Measurements from ENCODE around the gene NMRK2. TPM values are rescaled to one million over a fixed set of nuclear protein-coding genes. Genes with fewer than 3 reads are reported as not detected.

The NMRK2 gene
- polyA plus RNA-seq, 1 of the 3 experiments (the other 2 are of a cell fraction): not detected

DNA sequence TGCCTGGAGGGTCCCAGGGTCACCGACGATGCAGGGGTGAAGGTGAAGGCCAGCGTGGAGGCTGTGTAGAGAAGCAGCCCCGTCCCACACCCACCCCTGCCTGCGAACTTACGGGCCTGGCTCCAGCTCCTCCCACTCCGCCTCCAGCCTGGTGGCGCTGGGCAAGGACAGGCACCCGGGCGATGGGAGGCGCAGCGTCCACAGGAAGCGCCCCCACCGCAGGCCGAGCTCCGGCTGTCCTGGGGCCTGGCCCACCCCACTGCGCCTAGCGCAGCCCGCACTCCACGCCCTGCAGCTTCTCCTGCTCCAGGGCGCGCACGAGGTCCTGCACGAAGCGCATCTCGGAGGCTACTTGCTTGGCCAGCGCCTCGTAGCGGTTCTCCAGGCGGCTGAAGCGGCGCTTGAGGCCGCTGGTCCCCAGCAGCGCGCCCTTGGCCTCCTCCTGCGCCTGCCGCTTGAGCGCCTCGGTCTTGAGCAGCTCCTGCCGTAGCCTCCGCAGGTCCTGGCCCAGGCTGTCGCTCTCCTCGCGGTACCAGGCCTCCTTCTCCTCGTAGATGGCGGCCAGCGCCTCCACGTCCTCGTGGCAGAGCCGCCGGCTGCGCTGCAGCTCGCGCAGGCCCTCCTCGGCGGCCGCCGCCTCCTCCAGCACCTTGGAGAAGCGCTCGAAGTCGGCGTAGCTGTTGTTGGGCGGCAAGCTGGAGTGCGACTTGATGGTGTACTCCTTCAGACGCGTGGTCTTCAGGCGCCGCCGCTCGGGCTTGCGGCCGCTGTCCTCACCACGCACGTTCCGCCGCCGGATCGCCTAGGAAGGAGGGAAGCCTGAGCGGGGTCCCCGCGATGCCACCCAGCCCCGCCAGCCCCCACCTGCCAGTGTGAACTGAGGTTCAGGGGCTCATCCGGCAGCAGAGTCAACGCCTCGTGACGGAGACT is 26.2 kb downstream of the NMRK2 start:
- no peak overlapping the region for H3K9ac ChIP-seq
- no peaks in the 10 kb centered on the region for H3K27me3 ChIP-seq (ENCODE audit: insufficient read depth)
- H3F3A ChIP-seq (replicated peaks; ENCODE audit: insufficient read depth): peaks cover 10% of the 10 kb centered on the region
- DNase-seq: no peak
- H3K4me1 ChIP-seq (ENCODE audit: control insufficient read depth in 1 of 2, insufficient read depth in 2 of 2, low read depth in 1 of 2, low read length in 1 of 2): no peaks in the 10 kb centered on the region
- no peaks in the 10 kb centered on the region for H3K9me3 ChIP-seq
- H3K79me2 ChIP-seq (ENCODE audit: insufficient read depth): peaks cover 30% of the 10 kb centered on the region; the same call in 1 of the 2 replicates
- H4K20me1 ChIP-seq (ENCODE audit: insufficient read depth): peaks cover 63% of the 10 kb centered on the region
- H2AFZ ChIP-seq (ENCODE audit: low read depth): no peak overlapping the region
- peaks cover 29 to 44% of the 10 kb centered on the region in 2 experiments for H3K36me3 ChIP-seq (replicated peaks in 1 of 2; ENCODE audit: control insufficient read depth in 1 of 2, insufficient read depth in 2 of 2, low read length in 1 of 2)
- no peaks in the 10 kb centered on the region for H3K9me2 ChIP-seq
- ChIA-PET POLR2A (interaction anchor here (0.8 kb wide), 1 partner anchor 20 kb away, joined by 4 read pairs; no protein-coding TSS in a partner anchor), CTCF (no interaction called here)
- no peak for TF ChIP-seq SIN3A (IDR thresholded peaks at IDR 0.05; ENCODE audit: borderline replicate concordance, low read depth, low read length)
- TF ChIP-seq TAF1 (IDR thresholded peaks at IDR 0.05; ENCODE audit: borderline replicate concordance, low read depth, low read length): no peak
- TF ChIP-seq RCOR1 (IDR thresholded peaks at IDR 0.05; ENCODE audit: low read length): no peak
- TF ChIP-seq, protein P1, sequence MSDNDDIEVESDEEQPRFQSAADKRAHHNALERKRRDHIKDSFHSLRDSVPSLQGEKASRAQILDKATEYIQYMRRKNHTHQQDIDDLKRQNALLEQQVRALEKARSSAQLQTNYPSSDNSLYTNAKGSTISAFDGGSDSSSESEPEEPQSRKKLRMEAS (IDR thresholded peaks at IDR 0.05; ENCODE audit: low read depth): no peak
- no peak for TF ChIP-seq SMC3 (IDR thresholded peaks at IDR 0.05; ENCODE audit: low read depth, low read length)
- no peak for TF ChIP-seq FOSL2 (IDR thresholded peaks at IDR 0.05; ENCODE audit: borderline replicate concordance, low read depth)
- H3K4me2 ChIP-seq: no peak overlapping the region
- WGBS (ENCODE audit: low lambda C conversion rate): 96% methylated on average over 34 of the region's 86 CpGs
- no peak overlapping the region for H3K4me3 ChIP-seq (ENCODE audit: low read depth in 2 of 2, low read length in 1 of 2)
- H3K27ac ChIP-seq (ENCODE audit: low read depth in 2 of 2, low read length in 1 of 2): no peak overlapping the region

GRCh38 chr19:3959766-3960131 is 26.9 kb downstream of the NMRK2 start:
- ChIA-PET POLR2A (interaction anchor here (0.6 kb wide), 1 partner anchor 78 kb away, joined by 3 read pairs; no protein-coding TSS in a partner anchor), CTCF (no interaction called here)
- TF ChIP-seq, protein P2, sequence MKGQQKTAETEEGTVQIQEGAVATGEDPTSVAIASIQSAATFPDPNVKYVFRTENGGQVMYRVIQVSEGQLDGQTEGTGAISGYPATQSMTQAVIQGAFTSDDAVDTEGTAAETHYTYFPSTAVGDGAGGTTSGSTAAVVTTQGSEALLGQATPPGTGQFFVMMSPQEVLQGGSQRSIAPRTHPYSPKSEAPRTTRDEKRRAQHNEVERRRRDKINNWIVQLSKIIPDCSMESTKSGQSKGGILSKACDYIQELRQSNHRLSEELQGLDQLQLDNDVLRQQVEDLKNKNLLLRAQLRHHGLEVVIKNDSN (IDR thresholded peaks at IDR 0.05; ENCODE audit: borderline replicate concordance, low read depth): no peak
- TF ChIP-seq RCOR1 (IDR thresholded peaks at IDR 0.05; ENCODE audit: low read length) (no peak), TCF12 (IDR thresholded peaks at IDR 0.05) (no peak), RXRA (IDR thresholded peaks at IDR 0.05; ENCODE audit: borderline replicate concordance, low read depth) (no peak), ZBTB33 (IDR thresholded peaks at IDR 0.05; ENCODE audit: borderline replicate concordance, low read depth) (no peak), RFX5 (IDR thresholded peaks at IDR 0.05; ENCODE audit: low read length) (no peak), FOSL2 (IDR thresholded peaks at IDR 0.05; ENCODE audit: borderline replicate concordance, low read depth) (no peak), NFIC (IDR thresholded peaks at IDR 0.05; ENCODE audit: borderline replicate concordance) (no peak), SMC3 (IDR thresholded peaks at IDR 0.05; ENCODE audit: low read depth, low read length) (no peak), CHD2 (IDR thresholded peaks at IDR 0.05; ENCODE audit: low read length, partially characterized antibody) (no peak), IRF3 (IDR thresholded peaks at IDR 0.05; ENCODE audit: low read depth, low read length) (no peak), TEAD4 (IDR thresholded peaks at IDR 0.05; ENCODE audit: borderline replicate concordance, insufficient read depth) (no peak), GATA2 (CRISPR knock-in tag; IDR thresholded peaks at IDR 0.05) (no peak), GABPA (IDR thresholded peaks at IDR 0.05; ENCODE audit: low read depth) (no peak), FOXJ3 (CRISPR knock-in tag; IDR thresholded peaks at IDR 0.05) (no peak)
- Histone ChIP-seq H3K4me3 (ENCODE audit: low read depth in 2 of 2, low read length in 1 of 2) (no peak overlapping the region), H3K9ac (no peak overlapping the region), H3K79me2 (ENCODE audit: insufficient read depth) (peaks cover 33% of the 10 kb centered on the region; the same call in 1 of the 2 replicates), H3K4me1 (ENCODE audit: control insufficient read depth in 1 of 2, insufficient read depth in 2 of 2, low read depth in 1 of 2, low read length in 1 of 2) (no peaks in the 10 kb centered on the region), H3K27ac (ENCODE audit: low read depth in 2 of 2, low read length in 1 of 2) (no peak overlapping the region), H3K27me3 (ENCODE audit: insufficient read depth) (no peaks in the 10 kb centered on the region), H3K9me3 (no peaks in the 10 kb centered on the region), H3F3A (replicated peaks; ENCODE audit: insufficient read depth) (peaks cover 10% of the 10 kb centered on the region), H3K36me3 (replicated peaks in 1 of 2; ENCODE audit: control insufficient read depth in 1 of 2, insufficient read depth in 2 of 2, low read length in 1 of 2) (peaks cover 29 to 48% of the 10 kb centered on the region in 2 experiments), H3K9me2 (no peaks in the 10 kb centered on the region), H4K20me1 (ENCODE audit: insufficient read depth) (peaks cover 64% of the 10 kb centered on the region), H3K4me2 (no peak overlapping the region), H2AFZ (ENCODE audit: low read depth) (no peak overlapping the region)
- WGBS (ENCODE audit: low lambda C conversion rate): 94% methylated on average over 8 of the region's 15 CpGs
- DNase-seq: no peak

All from SK-N-SH (cell line).